A375 (cell line): Measurements from ENCODE around the gene GPATCH2. TPM values are rescaled to one million over a fixed set of nuclear protein-coding genes. Genes with fewer than 3 reads are reported as not detected.

Experiments
- total RNA-seq: library from RNA; depleted of rRNA; stranded (reverse); fragments of >200 nt; shearing (Covaris generic); gene quantifications from 2 replicates; pipeline ENCODE4 v1.2.3, GENCODE V29; 2014; rRNA removed

GPATCH2 gene
- total RNA-seq: 21.1 and 24.6 TPM in 2 replicates

DNA sequence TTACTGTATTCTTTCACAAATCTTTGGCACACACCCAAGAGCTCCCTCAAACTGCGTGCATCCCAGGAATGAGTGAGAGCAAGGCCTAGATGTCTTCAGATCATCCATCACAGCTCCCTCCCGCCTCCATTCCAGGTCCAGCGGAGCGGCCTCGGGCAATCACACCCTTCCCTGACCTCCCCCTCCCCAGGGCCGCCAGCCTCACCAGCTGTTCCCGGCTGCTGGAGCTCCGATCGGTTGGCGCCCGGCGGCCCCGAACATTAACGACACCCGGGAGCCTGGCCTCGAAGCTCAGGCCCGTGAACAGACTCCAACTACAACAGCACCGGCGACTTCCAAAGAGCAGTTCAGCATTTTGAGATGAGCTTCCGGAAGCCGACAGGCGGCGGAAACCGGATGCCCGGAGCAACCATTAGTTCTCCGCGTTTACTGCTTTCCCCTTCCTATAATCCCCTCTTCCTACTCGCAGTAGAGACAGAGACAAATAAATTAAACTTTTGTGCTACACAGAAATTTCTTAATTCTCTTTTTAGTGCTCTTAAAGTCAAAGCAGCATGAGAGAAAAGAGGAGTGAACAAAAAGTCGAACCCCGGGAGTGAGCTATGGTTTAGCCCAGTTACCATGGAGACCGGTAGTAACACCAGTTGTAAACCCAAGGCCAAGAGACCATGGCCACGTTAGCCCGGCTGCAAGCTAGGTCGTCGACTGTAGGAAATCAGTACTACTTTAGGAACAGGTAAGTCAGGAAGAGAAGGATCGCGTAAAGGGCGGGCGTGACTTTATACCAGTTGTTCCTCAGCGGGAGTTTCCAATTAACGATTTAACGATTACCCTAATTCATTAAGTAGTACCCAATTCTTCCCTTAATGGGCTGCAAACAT lies at the start of gene GPATCH2, which contains the start of gene SPATA17:
Gene GPATCH2 (minus strand): TSS at position 380 of the 881 bp plus-strand sequence. CDS start 119 bp downstream, at position 261.
Gene SPATA17 (plus strand): TSS at position 634 of the 881 bp plus-strand sequence. CDS start 35 bp downstream, at position 669.

Other genes with a start within 250 kb of the GPATCH2 start
- 1.8 and 2.4 TPM in 2 replicates for gene SPATA17, start 254 bp upstream of the GPATCH2 start, total RNA-seq